HG02852 (cell line): ENCODE results near the gene SP6.

Experiments used
- ATAC-seq: cut with Tn5 transposase; IDR thresholded peaks from one replicate; pipeline ENCODE4 v1.9.1; 2021; ENCODE audit warnings: mild to moderate bottlenecking, moderate library complexity; ENCODE audit not compliant: unreplicated experiment

SP6 gene

DNA sequence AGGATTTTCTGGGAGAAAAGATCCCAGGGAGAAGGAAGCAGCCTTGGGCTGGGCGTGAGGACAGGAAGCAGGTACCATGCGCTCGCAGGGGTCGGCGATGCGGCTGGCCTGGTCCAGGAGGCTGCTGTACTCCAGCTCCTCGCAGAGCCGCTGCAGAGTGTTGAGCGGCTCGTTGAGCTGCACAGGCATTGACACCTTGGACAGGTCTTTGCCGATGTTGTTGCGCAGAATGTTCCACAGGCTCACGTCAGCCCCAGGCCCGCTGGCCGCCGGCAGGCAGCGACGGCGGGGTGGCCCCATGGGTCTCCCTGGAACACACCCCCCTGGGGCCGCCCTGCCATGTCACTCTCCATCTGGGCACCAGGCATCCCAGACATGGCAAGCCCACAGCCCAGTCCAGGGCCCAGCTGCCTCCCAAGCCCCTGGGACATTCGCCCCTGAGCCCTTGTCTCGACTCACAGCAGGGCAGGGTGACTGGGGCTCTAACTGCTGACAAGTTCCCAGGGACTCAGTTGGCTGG is 37.4 kb downstream of the SP6 start:
- ATAC-seq: no peak

DNA sequence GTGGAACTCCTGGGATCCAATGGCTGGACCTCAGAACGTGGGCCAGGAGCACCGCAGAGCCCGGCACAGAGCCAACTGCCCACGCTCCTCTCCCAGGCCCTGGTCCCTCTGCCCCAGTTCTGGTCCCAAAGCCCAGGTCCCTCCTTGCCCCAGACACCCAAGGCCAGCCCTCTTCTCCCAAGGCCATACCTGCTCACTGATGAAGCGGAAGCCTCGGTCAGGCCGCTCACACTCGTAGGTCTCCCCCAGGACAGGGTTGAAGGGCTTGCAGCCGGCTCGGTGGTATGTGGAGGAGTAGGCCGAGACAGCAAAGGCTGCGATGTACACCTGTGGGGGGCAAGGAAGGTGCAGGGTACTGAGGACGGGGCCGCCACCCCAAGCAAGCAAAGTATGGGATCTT is 37.9 kb downstream of the SP6 start:
- ATAC-seq: no peak

DNA sequence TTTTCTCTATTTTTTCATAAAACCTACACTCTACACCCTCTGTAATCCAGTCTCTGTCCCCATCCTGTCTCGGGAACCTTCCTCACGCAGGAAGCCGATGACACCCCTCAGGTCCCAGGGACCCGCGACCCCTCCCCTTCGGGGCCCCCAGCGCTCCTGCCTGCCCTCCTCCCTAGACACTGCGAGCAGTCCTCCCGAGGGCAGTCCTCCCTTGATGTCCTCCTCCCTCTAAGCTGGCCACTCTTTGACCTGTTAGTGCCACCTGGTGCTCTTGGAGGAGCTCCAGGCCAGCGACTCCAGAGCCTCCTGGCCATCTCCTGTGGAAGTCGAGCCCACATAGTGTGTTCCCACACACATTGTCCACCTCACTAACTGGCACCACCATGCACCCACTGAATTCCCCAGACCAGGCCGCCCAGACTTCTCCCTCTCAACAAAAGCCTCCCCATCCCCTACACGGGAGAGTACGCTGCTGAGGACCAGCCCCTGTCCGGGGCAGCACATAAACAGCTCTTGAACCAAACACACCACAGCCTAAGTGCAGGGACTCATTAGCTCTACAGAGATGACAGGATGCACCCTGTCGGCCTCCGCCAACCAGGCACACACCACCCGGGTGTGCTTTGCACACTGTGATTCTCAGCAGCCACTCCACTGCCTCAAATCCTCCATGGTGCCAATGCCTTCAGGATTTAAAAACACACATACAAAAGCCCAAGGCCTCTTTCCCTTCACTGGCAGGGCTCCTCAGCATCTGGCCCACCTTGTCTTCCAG is 38.6 kb downstream of the SP6 start:
- ATAC-seq: no peak

DNA sequence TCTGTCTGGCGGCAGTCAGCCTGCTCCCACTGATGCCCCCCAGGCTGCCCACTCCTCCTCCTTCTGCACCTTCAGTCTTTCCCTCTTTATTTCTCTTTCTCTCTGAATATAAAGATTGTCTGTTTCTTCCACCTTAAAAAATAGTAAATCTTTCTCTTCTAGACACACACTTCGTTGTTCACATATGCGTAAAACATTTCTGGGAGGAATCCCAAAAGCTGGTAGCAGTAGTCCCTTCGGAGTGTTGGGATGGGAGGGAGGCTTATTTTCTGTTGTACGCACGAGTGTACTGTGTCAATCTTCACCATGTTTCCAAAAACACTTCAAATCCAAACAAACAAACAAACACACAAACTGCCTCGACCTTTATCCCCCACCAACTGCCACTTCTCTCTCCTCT is 39.3 kb downstream of the SP6 start:
- ATAC-seq: no peak

DNA sequence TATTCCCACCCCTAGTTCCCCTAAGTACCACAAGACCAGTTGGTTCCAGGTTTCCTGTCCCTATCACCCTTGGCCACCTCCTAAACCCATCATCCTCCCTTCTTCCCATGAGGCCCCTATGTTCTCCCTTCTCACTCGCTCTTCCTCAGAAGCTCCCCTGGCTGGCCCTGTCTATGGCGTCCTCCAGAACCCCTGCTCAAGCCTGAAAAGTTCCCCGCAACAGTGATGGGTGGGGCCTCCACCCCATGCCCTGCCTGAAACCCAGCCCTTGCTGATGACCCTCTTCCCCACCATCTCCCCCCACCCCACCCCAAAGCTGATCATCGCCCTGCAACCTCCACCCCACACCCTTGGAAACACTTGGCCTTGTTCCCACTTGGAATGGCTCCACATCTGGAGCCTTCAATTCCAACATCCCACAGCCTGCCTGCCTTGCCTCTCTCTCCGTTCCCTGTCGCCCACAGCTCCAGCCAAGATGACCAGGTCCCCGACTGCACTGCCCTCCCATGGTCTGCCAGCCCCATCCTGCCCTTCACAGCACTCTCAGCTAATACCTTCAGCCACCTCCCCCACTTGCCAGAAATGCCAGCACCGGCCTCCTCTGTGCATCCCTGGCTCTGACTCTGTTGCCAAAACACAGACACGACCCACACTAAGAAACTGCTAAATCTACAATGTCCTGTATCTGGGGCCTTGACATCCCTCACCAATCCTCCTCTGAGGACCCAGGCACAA is 39.9 kb downstream of the SP6 start:
- ATAC-seq: no peak

DNA sequence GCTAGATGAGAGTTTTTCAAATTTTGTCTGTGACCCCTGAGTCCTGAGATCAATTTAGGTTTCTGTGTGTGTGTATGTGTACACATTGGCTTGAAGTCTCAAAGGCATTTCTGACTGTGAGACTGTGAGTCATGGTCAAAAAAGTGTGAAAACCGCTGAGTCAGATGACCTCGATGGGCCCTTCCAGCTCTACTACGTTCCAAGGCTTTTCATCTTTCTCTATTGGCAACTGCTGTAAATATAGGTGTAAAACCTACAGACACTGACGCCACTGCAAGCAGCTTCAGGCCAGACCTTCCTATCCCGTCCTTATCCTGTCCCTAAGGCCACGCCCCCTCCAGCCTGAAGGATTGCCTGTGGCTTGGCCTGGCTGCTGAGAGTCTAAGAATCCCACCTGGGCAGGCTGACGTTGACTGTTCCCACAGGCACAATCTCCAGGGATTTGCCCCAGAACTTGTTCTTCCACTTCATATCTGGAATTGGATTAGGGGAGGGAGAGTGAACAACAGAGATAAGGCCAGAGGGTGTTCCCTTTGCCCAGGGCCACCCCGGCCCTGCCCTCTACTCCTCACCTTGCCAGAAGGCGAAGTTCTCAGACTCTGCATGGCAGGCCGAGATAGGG is 40.7 kb downstream of the SP6 start:
- no peak for ATAC-seq

DNA sequence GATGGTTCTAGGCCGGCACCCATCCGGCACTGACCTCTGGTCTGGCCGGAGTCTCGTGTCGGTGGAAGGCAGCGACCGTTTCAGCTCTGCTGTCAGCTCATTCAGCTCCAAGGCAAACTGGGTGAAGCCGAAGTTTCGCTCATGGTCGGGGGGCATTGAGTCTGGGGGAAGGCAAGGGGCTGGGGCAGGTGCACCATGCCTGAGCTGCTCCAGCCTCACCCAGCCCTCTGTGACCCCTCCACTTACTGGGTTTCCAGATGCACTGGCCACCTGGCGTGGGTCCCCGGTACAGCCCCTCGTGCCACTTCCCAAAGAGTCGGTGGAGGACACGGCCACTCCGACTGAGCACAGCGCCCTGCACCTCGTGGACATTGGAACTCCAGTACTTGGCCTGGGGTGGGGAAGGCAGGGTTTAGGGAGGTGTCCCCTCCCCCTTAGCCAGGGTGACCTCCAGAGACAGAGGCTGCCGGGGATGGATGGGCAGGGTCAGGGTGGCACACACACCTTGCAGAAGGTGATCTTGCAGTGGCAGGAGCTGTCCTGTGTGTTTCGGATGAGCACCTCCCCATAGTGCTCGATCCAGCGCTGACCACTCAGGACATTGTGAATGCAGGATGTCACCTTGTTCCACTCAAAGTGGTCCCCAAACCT is 42.0 kb downstream of the SP6 start:
- ATAC-seq: no peak

DNA sequence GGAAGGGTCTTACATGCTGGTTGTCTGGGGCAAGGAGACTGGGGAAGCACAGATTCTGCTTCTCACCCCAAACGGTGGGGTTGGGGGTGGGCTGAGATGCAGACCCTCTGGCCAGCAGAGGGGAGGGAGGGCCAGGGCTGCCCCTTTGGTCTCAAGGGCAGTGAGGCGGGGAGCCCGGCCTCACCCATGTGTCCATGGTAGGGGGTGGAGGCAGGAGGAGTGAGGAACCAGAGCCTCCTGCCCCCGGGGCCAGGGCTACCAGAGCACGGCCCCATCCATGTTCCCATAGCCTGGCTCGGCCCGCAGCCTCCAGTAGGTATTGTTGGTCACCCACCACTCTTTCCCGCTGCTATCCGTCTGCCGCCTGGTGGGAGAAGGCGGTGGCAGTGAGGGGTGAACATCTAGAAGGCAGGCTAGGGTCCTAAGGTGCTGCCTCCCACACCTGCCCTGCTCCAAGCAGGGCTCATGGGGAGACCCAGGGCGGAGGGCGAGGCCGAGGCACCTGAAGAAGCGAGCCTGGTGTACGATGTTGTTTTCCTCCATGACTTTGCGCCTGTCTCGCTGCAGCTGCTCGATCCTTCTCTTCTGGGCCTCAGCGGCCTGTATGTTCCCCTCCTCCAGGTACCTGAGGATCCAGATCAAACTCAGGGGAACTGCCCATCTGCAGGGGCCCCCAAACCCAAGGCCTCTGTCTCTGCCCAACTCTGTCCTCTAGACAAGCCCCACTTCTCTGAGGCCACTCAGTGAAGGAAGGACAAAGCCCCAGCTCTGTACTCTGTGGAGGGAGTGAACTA is 42.7 kb downstream of the SP6 start:
- no peak for ATAC-seq

DNA sequence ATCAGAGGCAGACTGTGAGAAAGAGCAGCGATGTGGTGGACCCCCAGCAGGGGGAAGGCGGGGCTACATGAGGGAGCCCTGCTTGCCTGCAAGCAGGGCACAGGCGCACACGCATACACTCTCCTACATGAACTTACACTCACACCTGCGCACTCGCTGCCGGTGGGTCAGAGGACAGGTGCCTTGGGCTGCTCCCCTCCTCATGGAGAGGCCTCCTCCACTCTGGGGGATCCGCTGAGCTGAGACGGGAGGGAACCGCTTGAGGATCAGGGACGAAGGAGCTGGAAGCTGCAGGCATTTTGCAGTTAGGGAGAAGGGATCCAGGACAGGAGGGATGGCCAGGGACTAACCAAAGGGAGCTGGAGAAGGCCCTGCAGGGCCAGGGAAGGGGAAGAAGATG is 43.5 kb downstream of the SP6 start:
- ATAC-seq: no peak

DNA sequence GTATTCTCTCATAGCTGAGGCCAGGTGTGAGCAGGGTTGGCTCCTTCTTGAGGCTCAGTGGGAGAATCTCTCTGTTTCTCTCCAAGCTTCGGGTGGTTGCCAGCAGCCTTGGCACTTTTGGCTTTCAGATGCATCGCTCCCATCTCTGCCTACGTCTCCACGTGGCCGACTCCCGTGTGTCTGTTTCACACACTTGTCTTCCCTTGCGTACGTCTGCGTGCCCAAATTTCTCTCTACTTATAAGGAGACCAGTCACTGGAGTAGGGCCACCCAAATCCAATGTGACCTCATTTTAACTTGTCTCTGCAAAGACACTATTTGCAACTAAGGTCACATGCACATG is 44.1 kb downstream of the SP6 start:
- ATAC-seq: no peak

DNA sequence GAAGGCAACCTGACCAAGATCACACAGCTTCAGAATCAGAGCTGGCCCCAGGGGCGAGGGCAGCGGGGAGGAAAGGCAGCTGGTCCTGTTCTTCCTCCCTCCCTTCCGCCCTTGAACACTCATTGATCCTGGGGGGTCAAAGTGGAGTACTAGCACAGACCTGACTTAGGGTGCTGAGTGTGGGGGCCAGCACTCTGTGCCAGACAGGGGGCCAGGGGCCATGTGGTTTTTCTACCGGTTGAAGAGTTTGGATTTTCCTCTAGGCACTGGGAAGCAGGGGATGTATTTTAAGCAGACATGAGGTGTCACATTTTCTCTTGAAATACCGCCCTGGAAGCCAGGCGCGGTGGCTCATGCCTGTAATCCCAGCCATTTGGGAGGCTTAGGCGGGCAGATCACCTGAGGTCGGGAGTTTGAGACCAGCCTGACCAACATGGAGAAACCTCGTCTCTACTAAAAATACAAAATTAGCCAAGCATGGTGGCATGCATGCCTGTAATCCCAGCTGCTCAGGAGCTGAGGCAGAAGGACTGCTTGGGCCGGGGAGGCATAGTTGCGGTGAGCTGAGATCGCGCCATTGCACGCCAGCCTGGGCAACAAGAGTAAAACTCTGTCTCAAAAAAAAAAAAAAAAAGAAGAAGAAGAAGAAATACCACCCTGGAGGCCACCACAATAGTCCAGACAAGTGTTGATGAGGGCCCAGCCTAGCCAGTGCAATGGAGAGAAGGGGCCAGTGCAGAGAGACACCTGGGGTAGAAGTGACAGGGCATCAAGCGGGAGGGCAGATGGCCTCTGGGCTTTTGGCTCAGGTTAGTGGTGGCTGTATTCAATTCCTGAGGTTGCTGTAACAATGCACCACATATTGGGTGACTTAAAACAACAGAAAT is 44.7 kb downstream of the SP6 start:
- ATAC-seq: no peak

DNA sequence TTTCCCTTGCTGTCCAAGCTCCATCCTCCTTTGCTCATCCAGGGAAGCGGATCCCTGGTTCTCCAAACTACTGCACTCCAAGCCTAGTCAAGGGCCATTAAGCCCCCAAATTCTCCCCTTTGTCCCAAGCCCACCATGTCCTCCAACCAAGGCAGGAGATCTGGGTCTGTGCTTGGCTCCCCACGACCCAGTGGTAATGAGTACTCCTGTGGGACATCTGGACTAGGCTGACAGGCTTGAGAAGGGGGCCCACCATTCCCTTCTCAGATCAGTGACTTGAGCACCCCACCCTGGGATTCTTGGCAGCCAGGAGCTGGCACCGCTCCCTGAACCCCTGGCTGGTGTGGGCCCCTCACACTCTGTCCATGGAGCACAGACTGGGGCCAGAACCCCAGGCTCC is 46.5 kb downstream of the SP6 start:
- no peak for ATAC-seq

DNA sequence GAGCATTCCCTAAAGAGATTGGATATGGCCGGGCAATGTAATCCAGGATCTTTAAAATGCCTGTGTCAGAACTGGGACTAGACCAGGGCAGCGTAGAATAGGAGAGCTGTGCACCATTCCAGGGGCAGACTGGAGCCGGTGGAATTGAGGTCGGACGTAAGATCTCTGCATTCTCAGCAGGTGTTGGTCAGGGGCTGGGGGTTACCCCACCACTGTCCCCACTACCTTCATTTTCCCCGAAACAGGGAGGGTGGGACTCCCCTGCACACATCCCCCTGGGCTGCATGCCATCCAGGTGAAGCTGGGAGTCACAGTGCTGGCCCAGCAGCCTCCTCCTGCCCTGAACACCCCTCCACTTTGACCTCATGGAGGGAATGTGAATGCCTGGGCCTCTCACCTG is 47.2 kb downstream of the SP6 start:
- ATAC-seq: no peak

DNA sequence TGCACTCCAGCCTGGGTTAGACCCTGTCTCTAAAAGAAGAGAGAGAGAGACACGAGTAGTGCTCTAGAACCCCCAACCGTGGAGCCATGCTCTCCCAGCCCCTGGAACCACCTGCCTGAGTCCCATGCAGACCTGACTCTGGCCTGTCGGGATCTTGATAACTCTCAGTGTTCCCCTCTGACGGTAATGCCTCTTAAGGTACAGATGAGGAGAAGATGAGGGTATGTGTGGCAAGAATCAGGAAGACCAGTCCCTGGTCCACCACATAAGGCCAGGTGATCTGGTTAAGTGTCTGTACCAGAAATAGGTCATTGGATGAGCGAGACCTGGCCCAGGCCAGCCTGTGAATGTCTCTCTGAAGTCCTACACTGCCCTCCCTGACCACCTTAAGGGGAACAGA is 47.8 kb downstream of the SP6 start:
- ATAC-seq: no peak

DNA sequence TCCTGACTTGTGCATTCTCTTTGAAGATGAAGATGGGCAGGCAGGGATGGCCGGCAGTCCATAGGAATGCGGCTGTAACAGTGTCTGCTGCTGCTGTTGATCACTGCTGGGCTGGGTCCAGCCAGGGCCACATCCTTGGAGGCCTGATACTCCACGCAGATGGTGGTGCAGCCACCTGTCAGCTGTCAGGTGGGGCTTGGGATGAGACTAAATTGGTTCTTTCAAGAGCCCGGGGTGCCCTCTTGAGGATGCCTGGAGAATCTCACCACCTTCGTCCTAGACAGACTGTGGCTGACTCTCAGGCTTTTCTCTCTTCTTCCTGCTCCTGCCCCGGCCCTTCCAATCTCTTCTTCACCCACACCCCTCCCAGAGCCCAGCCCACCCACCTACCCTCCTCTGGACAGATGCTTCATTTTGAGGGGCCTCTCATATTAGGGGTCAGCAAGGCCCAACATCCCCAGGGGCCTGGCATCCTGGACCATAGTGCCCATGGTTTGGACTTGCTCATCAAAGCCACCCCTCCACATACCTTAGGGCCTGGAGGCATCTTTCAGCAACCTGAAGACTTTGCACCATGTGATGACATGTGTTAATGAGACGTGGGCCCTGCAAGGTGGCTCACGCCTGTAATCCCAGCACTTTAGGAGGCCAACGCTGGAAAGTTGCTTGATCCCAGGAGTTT is 48.5 kb downstream of the SP6 start:
- ATAC-seq: no peak

DNA sequence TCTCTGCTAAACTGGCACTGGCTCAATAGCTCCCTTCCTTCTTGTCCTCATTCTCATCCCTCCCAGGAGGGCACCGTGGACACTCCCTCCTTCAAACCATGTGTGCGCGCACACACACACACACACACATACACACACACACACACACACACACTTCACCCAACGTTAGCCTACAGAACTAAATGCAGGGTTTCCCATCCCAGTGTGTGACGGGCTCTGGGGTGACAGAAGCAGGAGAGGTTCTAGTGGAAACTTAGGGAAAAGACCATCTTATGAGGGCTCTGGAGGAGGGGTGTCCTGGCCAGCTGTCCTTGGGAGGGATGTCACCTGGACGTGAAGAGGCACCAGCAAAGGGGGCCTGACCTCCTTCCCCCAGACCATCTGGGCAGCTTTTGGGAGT is 49.1 kb downstream of the SP6 start:
- ATAC-seq: no peak

DNA sequence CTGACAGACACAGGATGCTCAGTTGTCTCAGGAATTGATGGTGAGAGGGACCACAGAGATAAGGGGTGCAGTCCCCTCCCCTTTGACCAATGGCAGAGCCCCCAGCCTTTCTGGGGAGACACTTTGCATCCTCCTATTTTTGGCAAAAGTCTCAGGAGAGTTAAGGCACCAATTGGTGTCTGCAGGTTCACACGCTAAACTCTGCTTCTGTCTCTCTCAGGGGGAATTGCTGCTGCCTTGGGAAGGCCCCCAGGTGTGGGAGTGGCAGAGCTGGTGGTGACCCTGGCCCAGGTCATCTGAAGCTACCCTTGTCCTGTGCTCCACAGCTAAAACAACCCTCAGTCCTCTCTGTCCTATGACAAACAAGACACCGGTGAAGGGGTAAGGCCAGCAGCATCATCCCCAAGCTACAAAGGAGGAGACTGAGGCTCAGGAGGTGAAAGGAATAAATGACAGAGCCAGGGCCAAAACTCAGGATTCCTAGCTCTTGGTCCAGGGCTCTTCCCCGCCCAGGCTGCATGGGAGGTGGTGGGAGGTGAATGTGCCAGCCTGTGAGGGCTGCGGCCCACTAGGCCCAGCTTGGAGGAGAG is 49.7 kb downstream of the SP6 start:
- ATAC-seq: no peak

DNA sequence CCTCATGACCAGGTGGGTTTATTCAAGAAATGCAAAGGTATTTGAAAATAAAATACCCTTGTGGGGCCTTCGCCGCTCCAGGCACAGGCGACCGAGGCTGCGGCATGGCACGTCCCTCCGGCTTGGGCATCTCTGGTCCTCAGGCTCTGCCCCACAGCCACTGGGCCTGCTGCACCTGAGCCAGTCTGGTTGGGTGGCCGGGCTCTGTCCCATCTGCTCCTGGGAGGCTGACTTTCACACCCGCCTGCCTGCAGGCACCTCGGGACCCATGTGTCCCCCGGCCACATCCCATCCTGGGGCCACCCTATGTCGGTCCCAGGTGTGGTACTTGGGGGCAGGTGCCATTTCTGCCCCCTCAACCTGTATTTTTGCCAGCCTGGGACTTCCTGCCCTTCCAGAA is 50.3 kb downstream of the SP6 start:
- ATAC-seq: no peak

DNA sequence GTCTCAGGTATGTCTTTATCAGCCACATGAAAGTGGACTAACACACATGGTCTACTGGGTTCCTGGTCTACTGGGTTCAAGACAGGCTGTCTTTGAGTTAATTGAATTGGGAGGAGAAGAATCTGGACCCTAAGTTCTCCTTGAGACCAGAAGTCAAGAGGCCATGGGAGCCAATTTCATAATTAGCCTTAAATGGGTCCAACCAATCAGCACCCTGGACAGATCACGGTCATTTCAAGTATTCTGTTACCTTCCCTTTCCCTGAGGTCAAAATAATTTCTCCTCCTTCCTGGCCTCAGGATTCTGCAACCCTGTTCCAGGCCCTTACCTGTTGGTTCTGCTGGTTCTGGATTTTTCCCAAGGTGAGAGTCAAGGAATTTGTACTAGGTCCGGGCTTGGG is 53.2 kb downstream of the SP6 start:
- no peak for ATAC-seq
